Measurements from ENCODE around the gene LEP. TPM values are rescaled to one million over a fixed set of nuclear protein-coding genes. Genes with fewer than 3 reads are reported as not detected.

Gene LEP
- total and polyA plus RNA-seq, 9 of the 15 experiments (the other 6 are each of a cell fraction or from before 2014, with no cell fraction given): not detected

GRCh38 chr7:128236924-128237586, 4.0 kb upstream of the LEP start (continued):
- TF ChIP-seq, protein P1, sequence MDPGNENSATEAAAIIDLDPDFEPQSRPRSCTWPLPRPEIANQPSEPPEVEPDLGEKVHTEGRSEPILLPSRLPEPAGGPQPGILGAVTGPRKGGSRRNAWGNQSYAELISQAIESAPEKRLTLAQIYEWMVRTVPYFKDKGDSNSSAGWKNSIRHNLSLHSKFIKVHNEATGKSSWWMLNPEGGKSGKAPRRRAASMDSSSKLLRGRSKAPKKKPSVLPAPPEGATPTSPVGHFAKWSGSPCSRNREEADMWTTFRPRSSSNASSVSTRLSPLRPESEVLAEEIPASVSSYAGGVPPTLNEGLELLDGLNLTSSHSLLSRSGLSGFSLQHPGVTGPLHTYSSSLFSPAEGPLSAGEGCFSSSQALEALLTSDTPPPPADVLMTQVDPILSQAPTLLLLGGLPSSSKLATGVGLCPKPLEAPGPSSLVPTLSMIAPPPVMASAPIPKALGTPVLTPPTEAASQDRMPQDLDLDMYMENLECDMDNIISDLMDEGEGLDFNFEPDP (CRISPR knock-in tag; IDR thresholded peaks at IDR 0.05): no peak
- TF ChIP-seq HDGF (IDR thresholded peaks at IDR 0.05) (no peak), ZZZ3 (IDR thresholded peaks at IDR 0.05) (no peak), PPARD (CRISPR knock-in tag; IDR thresholded peaks at IDR 0.05) (no peak), ZNF41 (CRISPR knock-in tag; conservative IDR thresholded peaks at IDR 0.05) (peak; percentile 94), ZNF134 (CRISPR knock-in tag; conservative IDR thresholded peaks at IDR 0.05) (peak; percentile 88), KDM2B (CRISPR knock-in tag; IDR thresholded peaks at IDR 0.05) (no peak), POLR2A (conservative IDR thresholded peaks at IDR 0.05) (no peak), HMG20A (CRISPR knock-in tag; conservative IDR thresholded peaks at IDR 0.05) (no peak), TCFL5 (CRISPR knock-in tag; conservative IDR thresholded peaks at IDR 0.05) (peak; percentile 93), LARP7 (IDR thresholded peaks at IDR 0.05) (no peak), ZC3H8 (IDR thresholded peaks at IDR 0.05) (no peak), ZNF740 (CRISPR knock-in tag; IDR thresholded peaks at IDR 0.05) (no peak), ZNF740 (tag; IDR thresholded peaks at IDR 0.05) (peak in 1 of 2 experiments; percentile 76; a peak in 1 of 4 replicates), ZNF324 (CRISPR knock-in tag; IDR thresholded peaks at IDR 0.05) (0 out of 2 replicates have a peak, but pooled peaks have one; percentile 28), MAFK (IDR thresholded peaks at IDR 0.05; ENCODE audit: low read length) (peak; percentile 76), REST (IDR thresholded peaks at IDR 0.05; ENCODE audit: borderline replicate concordance) (peak; percentile 47), REST (CRISPR knock-in tag; IDR thresholded peaks at IDR 0.05; ENCODE audit: low read depth) (peak; percentile 86), ZNF57 (CRISPR knock-in tag; IDR thresholded peaks at IDR 0.05) (no peak)
- TF ChIP-seq, protein P2, sequence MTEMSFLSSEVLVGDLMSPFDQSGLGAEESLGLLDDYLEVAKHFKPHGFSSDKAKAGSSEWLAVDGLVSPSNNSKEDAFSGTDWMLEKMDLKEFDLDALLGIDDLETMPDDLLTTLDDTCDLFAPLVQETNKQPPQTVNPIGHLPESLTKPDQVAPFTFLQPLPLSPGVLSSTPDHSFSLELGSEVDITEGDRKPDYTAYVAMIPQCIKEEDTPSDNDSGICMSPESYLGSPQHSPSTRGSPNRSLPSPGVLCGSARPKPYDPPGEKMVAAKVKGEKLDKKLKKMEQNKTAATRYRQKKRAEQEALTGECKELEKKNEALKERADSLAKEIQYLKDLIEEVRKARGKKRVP (CRISPR knock-in tag; IDR thresholded peaks at IDR 0.05): peak; percentile 87
